D341Med (cell line): Measurements from ENCODE around the gene PRSS22.

Experiments
- DNase-seq: peaks from one replicate; pipeline ENCODE4 v3.0.0; 2012; ENCODE audit warnings: low spot score

PRSS22 gene

DNA sequence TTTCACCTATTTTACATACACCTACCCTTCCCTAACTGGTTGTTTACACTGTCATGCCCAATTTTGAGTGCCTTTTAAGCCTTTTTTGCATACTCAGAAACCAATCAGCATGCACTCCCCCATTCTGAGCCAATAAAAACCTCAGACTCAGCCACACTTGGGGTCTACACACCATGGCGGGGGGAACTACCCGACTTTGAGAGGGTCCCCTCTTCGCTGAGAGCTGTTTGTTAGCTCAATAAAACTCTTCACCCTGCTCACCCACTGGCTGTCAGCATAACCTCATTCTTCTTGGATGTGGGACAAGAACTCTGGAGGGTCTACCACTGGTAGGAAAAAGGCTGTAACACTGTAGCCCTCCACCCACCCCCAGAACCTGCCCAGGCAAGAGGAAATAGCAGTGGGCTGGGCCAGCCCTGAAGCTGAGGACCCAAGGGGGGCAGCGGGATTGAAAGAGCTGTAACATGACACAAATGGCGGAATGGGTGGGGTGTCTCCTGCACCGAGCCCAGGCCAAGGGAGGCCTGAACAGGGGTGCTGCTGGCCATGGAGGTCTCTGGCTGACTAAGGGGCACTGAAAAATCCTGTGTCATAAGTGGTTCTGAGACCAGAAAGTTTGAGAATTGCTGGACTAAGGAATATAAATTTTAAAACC is 22.0 kb upstream of the PRSS22 start:
- no peak for DNase-seq

DNA sequence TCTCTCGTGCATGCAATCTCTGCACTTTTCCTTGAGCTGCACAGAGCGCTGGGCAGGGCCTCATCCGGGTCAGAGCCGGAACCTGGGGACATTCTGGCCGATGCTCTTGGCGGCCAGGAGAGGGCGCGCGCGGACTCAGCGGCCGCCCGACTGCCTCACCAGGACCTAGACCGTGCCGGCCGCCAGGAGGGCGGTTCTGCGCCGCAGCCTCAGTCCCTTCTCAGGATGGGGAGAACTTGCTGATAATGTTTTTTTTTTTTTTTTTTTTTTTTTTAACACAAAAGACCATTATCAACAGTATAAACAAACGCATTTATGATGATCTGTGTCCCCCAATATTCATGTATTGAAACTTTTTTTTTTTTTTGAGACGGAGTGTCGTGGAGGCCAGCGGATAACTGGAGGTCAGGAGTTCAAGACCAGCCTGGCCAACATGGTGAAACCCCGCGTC is 17.0 kb upstream of the PRSS22 start:
- DNase-seq, result peak; percentile 88

DNA sequence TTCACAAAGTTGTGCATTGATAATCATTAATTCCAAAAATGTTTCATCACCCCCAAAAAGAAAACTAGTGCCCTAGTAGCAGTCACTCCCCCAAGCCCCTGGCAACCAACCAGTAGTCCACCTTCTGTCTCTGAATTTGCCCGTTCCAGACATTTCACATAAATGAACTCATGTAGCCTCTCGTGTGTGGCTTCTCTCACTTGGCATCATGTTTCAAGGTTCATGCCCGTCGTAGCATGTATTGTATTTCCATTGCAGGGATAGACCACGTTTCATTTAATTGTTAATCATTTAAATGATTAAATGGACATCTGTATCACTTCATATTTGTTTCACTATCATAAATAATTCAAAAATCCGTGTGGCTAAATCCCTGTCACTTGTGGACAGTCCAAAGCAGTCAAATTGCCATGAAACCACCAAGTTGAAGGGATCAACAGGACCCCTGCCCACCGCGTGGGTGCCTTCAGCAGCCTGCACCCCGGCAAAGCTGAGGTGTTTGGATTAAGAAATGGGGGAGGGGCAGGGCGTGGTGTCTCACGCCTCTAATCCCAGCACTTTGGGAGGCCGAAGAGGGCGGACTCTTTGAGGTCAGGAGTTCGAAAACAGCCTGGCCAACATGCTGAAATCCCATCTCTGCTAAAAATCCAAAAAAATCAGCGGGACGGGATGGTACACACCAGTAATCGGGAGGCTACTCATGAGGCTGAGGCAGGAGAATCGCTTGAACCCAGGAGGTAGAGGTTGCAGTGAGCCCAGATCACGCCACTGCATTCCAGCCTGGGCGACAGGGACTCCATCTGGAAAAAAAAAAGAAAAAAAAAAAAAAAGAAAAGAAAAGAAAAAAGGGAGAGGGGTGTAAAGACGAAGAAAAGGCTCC is 16.3 kb upstream of the PRSS22 start:
- DNase-seq, result no peak

DNA sequence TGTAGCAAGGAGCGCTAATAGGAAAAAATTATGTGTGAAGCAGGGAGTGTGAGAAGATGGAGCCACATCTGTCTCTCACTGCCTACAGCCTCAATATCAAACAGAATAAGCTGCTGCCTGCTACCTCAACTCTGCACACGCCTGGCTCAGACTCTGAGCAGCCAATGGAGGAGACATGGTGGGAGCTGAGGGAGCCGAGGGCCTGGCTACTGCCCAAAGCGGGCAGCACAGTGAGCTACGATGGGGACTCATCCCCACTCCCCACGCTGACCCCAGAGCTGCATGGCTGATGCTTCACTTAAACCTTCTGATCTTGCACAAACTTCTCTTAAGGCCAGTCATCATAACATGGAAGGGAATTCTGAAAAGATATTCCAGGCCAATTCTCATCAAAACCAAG is 14.0 kb upstream of the PRSS22 start:
- DNase-seq, result no peak

DNA sequence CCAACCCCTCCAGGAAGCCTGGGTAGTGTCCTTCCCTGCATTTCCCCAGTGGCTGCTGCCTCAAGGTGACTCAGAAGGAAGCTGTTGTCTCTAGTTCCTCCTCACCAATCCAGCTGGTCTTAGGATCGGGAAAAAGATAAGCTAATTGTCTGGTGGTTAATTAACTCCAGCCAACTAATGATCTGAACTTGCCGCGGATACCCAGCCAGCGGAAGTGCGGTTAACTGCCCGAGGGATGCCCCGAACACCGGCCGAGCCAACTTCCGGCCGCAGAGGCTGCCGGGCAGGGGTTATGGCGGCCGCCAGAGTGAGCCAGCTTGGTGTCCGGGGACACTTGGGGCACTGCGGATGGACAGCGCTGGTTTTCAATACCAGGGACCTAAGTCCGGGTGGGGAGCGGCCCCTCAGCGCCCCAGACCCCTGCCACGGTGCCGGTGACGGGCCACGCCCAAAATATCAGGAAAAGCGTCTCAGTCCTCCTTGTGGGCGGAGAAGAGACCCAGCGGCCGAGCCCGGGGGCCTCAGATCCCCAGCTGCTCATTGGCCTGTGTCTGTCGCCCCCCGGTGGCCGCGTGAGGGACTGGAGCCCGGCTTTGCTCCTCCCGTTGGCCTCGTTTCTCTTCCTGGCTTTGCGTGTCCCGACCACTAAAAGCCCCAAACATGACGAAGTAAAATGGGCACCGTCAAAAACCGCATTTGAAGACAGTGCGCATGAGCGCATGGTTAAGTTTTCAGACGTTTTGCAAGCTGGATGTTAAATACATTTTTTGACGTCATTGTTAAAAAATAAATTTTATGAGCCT is 10.2 kb upstream of the PRSS22 start:
- DNase-seq, result peak; percentile 96

DNA sequence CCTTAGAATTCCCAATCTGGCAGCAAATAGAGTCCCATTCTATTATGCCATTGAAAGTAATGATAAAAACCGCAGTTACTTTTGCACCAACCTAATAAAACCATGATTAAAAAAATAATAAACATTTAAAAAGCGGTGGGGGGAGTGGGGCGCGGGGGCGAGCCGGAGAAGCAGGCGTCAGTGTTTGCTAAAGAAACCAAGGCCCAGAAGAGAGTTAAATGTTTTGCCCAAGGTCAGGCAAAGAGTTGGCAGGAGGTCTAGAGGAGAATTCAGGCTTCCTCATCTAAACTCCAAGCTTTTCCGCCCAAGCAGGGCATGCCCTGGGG is 9.7 kb upstream of the PRSS22 start:
- DNase-seq, result no peak

DNA sequence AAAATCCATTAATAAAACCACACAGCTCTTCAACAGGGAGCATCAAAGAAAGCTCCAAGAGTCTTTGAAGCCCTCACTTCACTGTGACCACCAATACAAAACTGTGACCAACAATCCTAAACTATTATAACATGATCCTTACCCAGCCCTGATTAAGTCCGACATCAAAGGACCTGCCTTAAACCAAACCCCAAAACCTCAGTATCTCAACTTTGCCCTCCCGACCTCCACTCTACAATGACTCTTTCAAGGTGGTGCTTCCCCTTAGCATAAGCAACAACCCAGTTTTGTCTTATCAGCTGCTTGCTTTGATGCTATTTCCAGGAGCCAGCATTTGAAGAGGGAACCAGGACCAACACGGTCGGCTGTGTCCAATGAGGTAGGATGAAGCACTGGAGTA is 8.5 kb upstream of the PRSS22 start:
- no peak for DNase-seq

DNA sequence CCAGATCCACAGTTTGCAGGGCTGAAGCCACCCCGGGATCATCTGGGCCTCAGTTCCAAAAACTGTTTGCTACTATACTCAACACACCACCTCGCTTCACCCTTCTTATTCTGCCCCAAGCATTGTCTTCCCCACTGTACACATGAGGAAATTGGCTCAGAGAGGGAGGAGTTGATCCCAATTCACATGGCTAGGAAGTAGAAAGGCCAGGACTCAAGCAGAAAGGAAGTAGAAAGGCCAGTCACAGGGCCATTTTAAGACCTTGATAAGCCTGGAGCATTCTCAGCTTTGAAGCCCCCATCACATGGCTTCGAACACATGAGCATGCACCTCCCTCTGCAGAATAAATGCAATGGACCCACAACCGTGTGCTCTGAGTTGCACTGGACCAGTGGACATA is 7.7 kb upstream of the PRSS22 start:
- no peak for DNase-seq

DNA sequence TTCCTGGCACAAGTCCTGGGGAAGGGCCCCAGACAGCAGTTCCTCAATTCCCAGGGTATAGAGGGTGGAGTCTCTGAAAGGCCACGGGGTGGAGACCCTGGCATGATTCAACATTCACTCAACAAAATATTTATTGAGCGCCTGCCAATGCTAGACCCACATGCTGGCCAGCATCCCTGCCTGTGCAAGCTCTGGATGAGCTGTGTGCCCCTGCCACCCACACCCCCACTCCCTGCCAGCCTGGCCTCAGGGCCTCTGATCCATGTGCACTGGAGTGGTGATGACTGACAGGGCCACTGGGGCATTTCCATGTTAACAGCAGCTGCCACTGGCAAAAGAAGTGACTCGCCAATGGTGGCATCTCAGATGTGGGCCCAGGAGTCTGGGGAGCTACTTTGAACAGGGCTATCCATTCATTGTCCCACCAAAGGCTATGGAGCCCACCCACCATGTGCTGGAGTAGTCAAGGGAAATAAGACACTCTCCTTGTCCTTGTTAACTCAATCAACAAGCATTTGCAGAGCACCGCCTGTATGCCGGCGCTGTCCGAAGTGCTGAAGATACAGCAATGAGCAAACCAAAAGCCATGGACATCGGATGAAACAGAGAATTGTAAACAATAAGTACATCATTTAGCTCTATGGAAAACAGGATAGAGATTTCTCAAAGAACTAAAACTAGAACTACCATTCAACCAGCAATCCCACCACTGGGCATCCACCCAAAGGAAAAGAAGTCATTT is 3.0 kb upstream of the PRSS22 start:
- no peak for DNase-seq

DNA sequence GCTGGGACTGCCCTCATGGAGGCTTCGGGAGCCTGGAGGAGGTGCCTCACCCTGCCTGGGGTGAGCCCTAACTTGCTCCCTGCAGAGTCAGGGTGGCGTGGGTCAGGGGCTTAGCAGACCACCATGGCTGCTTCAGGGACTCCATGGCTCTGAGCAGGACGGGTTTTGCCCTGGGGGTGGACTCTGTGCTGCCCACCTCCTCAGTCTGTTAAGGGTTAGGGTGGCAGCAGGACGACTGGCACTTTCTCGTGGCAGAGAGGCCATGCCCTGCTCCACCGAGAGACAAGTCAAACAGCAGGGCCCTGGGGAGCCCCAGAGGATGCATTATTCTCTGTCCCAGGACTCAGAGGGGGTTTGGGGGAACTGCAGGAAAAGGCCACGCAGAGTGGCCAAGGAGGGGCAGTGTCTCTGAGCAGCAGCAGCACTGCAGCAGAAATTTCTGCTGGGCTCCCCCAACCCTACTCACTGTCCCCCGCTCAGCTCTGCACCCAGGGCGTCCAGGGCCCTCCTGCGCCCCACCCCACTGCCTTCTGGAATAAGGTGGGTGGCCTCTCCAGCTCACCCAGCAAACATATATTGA is 1.8 kb upstream of the PRSS22 start:
- no peak for DNase-seq

DNA sequence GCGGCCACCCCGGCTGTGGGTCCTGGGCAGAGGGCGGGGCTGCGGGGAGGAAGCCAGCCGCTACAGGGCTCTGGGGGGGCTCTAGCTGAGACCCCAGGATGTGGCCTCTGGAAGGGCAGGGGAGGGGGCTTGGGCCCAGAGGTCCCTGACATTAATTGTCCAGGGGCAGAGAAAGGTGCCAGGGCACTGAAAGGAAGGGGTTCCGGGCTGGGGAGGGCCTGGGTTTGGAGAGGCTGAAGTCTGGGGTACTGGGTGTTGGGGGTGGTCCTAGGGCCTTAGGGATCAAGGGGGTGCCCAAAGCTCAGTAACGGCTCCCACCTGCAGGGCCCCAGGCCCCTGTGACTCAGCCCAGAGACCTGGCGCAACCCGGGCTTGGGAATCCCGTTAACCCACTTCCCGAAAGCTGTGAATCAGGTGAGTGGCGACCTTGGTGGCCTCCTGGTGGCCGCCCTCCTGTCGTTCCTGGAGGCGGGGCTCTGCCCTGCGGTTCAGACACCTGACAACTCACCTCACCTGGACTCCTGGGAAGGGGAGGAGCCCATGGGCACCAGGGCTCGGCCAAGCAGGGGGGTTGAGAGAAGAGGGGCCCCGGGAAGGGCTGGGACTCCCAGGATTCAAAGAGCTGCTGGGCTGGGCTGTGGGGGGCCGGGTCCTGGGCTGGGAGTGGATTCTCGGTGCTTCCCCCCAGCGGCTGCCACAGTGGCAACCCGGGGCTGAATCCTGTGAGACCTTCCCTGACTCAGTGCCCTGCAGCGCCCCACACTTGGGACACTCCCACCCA is 465 bp upstream of the PRSS22 start:
- DNase-seq, result no peak

DNA sequence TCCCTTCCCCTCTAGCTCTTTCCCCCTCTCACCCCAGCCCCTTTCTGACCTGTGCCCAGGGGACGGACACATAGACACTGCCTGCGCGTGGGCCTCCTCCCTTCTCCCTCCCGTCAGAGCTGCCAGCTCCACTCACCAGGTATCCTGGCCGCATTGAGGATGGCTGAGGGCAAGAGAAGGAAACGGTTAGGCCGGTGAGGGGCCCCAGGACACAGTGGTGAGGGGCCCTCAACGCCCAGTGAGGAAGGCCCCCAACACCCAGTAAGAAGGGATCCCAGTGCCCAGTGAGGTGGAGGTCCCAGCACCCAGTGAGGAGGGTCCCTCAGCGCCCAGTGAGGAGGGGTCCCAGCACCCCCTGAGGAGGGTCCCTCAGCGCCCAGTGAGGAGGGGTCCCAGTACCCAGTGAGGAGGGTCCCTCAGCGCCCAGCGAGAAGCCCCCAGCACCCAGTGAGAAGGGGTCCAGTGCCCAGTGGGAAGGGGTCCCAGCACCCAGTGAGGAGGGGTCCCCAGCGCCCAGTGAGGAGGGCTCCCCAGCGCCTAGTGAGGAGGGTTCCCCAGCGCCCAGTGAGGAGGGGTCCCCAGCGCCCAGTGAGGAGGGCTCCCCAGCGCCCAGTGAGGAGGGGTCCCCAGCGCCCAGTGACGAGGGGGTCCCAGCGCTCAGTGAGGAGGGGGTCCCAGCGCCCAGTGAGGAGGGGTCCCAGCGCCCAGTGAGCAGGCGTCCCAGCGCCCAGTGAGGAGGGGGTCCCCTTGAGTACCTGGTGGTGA is 1.1 kb downstream of the PRSS22 start:
- DNase-seq, result no peak

DNA sequence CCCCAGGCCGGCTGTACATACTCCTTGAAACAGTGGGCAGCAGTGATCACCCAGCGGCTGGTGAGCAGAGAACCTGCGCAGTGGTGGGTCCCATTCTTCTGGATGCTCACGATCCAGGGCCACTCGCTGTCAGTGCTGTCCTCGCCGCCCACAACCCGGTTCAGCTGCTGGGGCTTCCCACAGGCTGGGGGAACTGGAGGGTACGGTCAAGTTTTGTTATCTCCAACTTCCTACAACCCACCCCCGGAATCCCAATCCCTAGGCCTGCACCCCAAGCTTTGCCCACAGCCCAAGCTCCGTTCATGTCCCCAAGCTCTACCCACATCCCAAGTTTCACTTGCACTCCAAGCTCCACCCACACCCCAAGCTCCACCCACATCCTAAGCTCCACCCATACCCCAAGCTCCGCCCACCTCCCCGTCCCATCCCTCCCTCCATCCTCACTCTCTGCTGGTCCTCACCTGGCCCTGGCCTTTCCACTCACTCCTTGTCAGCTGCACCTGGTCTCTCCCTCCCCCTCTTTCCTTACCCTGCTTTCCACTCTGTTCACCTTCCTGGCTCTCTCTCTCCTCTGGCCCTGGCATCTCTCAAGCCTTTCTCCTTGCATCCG is 1.8 kb downstream of the PRSS22 start:
- DNase-seq, result peak; percentile 49

DNA sequence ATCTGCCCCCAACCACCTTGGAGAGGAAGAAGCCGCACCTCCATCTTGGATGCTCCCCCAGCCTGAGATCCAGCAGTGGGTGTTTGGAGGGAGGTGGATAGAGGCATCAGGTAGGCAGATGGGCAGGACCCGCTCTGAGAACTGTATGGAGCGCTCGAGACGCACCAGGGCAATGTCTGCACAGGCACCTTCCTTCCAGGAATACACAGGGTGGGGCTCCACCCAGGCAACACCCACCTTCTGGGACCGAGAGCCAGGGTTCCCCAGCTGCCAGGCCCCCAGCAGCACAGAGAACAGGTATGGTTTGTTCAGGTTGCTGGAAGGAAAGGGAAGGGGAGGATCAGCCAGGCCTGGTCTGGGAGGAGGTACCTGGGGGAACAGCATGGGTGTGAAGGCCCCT is 2.4 kb downstream of the PRSS22 start:
- DNase-seq, result no peak

DNA sequence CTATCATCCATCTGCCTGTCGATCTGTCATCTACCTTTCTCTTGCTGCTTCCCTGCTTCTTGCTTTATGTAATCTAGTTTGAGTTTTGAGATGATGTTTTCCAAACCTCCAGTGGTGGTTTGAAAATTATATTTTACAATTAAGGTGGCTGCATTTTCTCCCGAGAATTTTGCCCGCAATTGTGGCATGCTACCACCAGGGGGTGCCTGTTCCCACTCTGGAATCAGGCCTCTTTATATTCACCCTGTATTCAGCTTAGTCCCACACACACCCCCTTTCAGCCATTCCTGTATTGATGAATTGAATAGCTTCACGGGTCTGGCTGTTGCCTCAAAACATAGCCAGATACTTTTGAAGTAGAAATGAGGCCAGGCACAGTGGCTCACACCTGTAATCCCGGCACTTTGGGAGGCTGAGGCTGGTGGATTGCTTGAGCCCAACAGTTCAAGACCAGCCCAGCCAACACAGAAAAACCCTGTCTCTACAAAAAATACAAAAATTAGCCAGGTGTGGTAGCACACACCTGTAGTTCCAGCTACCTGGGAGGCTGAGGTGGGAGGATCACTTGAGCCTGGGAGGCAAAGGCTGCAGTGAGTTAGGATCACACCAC is 3.2 kb downstream of the PRSS22 start:
- peak; percentile 35 for DNase-seq

DNA sequence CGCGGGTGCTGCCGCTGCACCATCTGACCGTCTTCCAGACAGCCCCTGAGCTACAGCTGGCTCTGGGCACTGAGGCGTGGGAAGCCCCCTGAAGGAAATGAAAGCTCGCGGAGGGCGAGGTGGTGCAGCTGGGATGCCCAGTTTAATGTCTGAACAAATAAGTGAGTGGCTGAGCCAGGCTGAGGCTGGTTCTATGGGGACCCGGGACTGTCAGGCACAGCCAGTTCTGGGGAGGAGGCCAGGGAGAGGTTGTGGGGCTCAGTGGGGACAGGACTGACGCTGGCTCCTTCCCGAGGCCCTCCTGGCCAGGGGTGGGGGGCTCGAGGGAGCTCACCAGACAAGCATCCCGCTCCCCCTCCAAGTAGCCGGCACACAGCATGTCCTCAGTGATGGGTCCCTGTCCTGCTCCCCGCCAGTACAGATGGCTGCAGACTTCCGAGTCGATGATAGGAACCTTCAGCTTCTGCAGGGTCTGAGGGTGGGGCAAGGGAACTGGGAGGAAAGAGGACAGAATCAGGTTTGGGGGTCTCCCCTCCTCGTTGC is 4.4 kb downstream of the PRSS22 start:
- DNase-seq, result peak; percentile 31

DNA sequence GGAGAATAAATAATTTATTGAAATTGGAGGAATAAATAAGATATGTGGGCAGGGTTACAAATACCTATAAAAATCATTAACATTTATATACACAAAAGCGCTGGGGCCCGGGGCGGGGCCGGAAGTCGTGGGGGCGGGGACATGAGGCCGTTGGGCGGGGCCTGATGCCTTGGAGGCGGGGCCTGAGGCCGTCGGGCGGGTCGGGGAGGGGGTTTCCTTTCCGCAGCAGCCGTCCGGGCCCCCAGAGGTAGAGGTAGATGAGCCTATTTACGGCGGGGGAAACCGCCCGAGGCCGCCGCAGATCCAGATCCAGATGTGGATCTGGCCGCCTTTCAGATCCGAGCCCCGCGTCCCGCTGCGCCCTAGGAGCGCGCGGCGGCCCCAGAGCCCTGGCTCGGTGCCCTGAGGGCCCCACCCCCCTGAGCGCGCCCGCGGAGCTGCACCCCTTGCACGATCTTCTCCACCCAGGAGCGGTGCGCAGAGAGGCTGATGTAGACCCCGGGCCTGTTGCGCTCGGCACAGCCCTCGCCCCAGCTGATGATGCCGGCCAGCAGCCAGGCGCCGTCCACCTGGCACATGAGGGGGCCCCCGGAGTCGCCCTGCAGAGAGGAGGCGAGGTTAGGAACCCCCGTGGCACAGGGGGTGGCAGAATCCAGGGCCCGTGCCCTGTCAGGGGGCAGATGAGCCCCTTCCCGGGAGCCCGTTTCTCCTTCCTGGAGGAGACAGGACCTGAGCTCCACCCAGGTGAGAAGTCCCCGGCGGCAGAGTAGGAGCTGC is 5.1 kb downstream of the PRSS22 start:
- peak; percentile 74 for DNase-seq
